KOPT-K1 (cell line): ENCODE results near the gene ARHGAP21.
"Not testable (repeated sequence)": the region's sequence is repeated elsewhere in the genome, so short reads cannot be mapped to it uniquely, and the experiment has no call there.

Experiments
- H3K27ac ChIP-seq: fragments of 200-600 bp; sonication (generic); 2 replicates; pipeline ENCODE4 v1.5.1; 2016; ENCODE audit warnings: antibody characterized with exemption, mild to moderate bottlenecking, low read depth, low read length; ENCODE audit not compliant: poor library complexity, severe bottlenecking
- H3K36me3 ChIP-seq: fragments of 200-600 bp; sonication (generic); 2 replicates; pipeline ENCODE4 v1.5.1; 2017; ENCODE audit warnings: antibody characterized with exemption, mild to moderate bottlenecking, low read length, moderate library complexity; ENCODE audit not compliant: insufficient read depth
- H3K9me3 ChIP-seq: fragments of 200-600 bp; sonication (generic); 2 replicates; pipeline ENCODE4 v1.5.1; 2017; ENCODE audit warnings: antibody characterized with exemption, low read length, mild to moderate bottlenecking; ENCODE audit not compliant: insufficient read depth, poor library complexity, severe bottlenecking

The ARHGAP21 gene

DNA sequence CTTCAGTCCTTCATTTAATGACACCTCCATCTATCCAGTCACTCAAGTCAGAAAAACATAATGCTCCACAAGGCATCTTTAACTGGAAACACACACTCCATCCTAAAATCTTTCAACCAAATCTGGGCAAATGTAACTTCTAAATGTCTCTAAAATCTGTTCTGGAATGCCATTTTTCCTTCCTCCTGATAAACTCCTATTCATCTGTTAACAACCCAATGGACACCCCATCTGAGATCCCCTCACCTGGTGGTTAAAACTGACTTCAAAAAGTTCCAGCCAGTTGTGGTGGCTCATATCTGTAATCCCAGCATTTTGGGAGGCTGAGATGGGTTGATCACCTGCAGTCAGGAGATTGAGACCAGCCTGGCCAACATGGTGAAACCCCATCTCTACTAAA, 78.7 kb downstream of the ARHGAP21 start:
- Histone ChIP-seq H3K27ac (peak overlapping the region; percentile 15), H3K9me3 (no peaks in the 10 kb centered on the region), H3K36me3 (no peaks in the 10 kb centered on the region)

DNA sequence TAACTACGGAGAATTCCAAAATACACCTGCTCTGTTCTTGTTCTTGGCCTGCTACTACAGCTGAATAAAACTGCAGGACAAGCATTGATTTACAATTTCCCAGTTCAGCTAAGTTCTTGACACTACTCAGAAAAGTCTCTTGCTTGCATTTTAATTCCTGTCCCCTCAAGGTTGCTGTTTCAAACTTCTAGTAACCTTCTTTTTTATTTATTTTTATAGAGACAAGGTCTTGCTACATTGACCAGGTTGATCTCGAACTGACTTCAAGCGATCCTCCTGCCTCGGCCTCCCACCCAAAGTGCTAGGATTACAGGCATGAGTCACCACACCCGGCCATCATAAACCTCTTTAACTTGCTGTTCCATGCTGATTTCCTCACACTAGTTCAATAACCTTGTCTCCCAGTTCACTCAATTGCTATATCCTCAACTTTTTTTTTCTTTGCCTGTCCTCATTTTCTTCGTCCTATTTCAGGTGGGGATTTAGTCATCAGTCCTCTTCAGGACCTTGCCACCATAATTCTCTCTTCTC, 79.9 kb downstream of the ARHGAP21 start:
- no peaks in the 10 kb centered on the region for H3K9me3 ChIP-seq
- no peaks in the 10 kb centered on the region for H3K36me3 ChIP-seq
- H3K27ac ChIP-seq: no peak overlapping the region

DNA sequence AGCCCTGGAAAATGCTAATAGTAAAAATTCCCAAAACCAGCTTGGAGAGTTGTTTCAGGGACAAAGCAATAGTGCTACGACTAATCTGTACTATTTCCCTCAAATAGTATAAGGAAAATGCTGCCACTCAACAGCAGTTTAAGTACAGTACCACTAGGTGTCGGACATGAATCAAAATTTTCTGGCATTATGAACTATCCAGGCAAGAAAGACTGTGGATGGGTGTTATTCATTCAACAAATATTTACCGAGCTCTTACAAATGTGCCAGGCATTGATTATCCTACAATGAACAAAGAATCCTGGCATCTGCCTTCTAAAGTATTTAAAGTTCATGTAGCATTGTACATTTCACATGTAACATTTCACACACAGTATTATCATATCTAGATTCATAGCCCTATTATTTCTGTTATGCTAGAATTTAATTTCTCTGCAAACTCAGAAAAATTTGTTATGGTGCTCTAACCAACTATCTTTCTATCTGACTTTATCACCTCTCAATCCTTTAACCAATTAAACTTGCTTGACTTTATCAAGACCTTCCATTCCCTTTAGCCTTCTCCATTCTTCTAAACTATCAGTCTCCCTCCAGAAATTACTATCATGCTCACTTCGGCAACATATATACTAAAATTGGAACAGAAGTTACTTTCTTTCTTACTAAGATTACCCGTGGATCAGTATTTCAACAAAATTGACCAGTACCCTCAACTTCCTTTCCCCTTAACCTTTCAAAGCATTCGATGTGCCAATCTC, 80.6 kb downstream of the ARHGAP21 start:
- no peak overlapping the region for H3K27ac ChIP-seq
- H3K36me3 ChIP-seq: no peaks in the 10 kb centered on the region
- no peaks in the 10 kb centered on the region for H3K9me3 ChIP-seq

DNA sequence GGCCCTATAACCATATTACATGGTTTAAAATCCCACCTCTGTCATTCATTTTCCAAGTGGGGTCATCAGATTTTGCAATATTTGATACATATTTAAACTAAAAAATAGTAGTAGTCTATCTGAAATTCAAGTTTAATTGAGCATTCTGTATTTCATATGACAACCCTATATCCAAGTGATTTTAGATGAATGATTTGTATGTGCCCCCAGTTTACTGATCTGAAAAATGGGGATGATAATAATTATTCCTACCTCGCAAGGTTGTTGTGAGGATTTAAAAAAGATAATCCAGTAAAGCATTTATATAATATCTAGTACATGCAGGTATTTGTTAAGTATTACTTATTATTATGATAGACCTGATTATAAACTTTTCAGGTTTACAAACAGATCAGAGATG, 84.6 kb downstream of the ARHGAP21 start:
- no peaks in the 10 kb centered on the region for H3K36me3 ChIP-seq
- H3K9me3 ChIP-seq: no peaks in the 10 kb centered on the region
- no peak overlapping the region for H3K27ac ChIP-seq

DNA sequence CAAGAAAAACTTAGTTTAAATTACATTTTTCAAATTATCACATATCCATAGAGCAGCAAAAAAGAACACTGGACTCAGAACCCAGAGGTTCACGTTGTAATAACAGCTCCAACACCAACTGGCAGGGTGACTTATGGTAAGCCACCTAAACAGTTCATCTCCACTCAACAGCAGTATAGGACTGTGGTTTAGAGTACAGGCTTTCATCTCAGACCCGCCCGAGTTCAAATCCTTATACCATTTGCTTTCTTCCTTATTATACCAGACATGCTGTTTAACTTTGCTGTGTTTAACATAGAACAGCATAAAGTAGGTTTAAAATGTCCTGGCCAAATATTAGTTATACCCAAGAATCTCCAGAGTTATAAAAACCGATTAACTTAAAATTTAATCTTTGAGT, 97.9 kb downstream of the ARHGAP21 start:
- no peaks in the 10 kb centered on the region for H3K9me3 ChIP-seq
- no peak overlapping the region for H3K27ac ChIP-seq
- H3K36me3 ChIP-seq: no peaks in the 10 kb centered on the region; the same call in 1 of the 2 replicates

DNA sequence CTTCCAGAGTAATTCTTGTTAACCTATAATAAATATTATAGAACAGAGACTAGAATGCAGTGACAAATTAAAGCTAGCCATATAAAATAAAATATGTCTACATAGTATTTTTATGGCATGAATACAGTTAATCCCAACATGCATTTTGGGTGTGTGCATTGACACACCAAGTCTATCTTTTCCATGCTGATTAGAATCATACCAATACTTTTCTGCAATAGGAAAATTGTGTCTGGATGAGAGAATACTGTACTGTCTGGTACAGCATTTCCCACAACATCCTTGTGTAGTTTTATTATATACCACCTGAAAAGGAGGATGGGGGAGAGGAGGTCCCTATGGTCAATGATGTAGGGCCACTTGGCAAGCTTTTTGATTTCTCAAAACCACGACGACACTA, 100.3 kb downstream of the ARHGAP21 start:
- H3K27ac ChIP-seq: no peak overlapping the region
- H3K36me3 ChIP-seq: peaks cover 7% of the 10 kb centered on the region
- no peaks in the 10 kb centered on the region for H3K9me3 ChIP-seq

DNA sequence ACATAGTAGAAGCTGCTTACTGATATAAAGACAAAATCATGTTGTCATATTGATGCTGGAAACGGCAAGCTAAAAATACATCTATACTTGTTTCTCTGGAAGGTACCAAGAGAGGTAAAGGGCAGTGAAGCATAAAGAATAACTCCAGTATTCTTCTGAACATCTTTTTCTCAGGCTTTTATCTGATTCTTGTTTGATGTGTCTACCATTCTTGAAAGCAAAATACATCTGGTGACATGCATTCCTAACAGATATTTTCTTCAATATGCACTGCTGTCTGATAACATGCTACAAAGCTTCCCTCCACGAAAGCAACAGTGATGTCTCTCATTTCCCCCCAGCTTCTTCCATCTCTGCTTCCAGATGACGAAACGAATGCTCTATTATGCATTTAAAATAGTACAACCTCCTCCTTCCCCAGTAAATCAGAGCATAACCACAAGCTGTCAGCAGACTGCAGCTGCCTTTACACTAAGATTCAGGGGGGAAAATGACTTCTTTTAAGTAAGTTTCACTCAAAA, 100.8 kb downstream of the ARHGAP21 start:
- Histone ChIP-seq H3K36me3 (peaks cover 12% of the 10 kb centered on the region), H3K27ac (no peak overlapping the region), H3K9me3 (no peaks in the 10 kb centered on the region)

DNA sequence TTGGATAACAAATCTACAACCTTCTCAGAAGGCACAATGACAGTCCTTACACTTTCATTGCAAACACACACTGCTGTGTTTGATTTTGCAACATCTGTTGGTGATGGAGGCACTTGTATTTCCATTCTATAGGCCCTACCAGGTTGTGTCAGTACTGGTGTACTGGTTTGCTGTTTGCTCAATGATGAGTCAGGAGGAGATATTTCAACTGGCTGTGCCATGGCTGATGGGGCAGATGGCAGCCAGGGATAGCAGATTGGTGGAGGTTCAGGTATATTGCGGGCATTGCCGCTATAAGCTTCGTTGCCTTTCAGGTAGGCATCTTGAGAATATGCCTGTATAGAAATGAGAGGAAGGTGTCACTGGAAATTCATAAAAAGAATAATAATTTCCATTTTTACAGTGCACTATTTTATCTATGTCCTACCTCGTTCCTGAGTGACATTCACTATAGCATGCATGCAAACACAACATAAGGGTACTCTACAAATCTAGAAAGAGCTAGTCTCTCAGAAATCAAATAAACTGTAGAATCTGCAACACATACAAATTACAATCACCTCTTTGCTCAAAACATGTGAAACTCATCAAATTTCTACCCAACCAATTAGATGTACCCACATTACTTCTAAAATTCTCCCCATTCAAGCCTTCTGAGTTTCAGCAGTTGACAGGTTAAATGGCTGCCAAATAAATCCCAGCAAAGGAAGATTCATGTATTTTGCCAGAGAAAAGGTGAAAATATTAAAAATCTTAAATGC, 102.5 kb downstream of the ARHGAP21 start:
- peaks cover 12% of the 10 kb centered on the region for H3K36me3 ChIP-seq
- H3K27ac ChIP-seq, H3K9me3 ChIP-seq: not testable (repeated sequence)

DNA sequence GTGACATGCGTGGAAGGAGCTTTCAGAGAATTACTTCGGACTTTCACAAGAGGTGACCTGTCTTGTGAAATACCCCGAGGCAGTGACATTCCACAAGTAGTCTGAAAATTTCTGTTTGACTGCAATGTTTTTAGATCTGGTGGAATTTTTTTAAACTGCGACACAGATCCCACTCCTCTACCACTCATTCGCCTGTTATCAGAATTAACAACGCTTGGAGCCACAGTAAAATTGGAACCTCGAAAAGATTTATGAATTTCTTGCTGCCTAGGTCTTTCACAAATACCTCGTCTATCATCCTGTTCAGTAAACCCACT, 103.7 kb downstream of the ARHGAP21 start:
- H3K9me3 ChIP-seq, H3K27ac ChIP-seq: not testable (repeated sequence)
- peaks cover 12% of the 10 kb centered on the region for H3K36me3 ChIP-seq

DNA sequence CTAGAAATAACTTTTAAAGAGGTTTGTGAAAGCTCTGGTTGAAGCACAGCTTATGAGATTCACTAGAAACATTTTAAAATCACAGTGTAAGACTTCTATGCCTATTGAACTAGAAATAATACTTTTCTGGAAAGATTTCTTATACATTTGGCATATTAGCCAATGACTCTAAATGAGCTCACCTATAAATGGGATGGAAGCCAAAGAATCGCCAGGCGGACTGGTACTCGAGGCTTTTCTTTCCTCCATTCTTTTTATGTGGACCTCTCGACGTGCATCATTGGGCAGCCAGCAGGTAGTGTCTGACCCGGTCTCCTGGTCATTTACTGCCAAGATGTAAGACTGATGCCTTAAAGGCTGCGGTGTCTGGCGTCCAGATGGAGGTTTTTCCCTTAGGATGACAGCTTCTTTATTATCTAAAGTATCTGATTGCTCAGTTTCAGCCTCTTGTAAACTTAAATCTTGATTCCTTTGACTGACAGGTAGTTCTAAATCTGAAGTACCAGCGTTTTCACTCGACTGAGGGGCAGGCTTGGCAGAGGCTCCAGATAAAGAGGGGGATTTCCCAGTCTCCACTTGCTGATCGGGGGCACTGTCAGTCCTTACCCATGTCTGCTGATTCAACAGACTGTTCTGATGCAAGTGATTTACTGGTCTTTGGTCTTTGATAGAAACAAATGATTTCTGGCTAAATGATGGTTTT, 104.2 kb downstream of the ARHGAP21 start:
- not testable (repeated sequence) for H3K9me3 ChIP-seq, H3K27ac ChIP-seq
- peaks cover 12% of the 10 kb centered on the region for H3K36me3 ChIP-seq

DNA sequence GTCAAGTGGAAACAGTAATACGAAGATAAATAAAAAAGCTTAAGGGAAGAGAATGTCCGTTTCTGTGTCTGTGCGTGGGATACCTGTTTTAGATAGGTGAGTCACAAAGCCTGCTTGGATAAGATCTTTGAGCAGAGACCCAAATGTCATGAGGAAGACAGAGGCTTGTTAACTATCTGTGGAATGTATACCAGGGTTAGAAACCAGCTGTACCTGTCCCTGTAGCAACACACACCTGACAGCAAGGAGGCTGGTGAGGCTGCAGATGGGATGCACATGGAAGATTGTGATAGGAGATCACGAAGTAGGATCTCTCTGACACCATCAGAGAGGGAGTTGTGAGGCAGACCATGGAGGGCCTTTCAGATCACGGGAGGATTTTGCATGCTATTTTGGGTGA, 105.3 kb downstream of the ARHGAP21 start:
- Histone ChIP-seq H3K36me3 (peaks cover 18% of the 10 kb centered on the region), H3K9me3 (no peaks in the 10 kb centered on the region), H3K27ac (no peak overlapping the region)

DNA sequence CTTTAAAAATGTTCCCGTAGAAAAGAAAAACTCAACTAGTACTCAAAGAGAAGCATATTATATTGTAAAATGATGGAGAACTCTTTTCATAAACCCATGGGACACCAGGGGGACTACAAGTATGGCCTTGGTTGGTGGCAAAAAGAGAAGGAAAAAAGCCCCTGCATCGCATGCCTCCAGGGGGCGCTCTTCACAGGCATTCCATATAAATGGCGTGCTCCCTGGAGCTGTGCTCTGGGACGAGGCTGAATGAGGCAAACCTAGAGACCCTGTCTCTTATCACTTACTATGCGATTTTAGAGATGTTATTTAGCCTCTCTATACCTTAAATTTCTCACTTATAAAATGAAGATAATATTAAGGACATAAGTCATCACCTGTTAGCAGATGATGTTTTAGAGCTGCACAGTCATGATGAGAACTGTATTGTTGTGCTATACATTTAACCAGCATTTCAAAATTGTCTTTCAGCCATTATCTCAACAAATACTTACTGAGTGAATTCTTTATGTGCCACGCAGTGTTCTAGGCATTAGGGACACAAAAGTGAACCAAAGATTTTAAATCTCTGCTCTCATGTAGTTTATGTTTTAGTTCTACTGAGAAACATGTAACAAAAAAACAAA, 105.8 kb downstream of the ARHGAP21 start:
- Histone ChIP-seq H3K9me3 (no peaks in the 10 kb centered on the region), H3K27ac (no peak overlapping the region), H3K36me3 (peaks cover 20% of the 10 kb centered on the region)

DNA sequence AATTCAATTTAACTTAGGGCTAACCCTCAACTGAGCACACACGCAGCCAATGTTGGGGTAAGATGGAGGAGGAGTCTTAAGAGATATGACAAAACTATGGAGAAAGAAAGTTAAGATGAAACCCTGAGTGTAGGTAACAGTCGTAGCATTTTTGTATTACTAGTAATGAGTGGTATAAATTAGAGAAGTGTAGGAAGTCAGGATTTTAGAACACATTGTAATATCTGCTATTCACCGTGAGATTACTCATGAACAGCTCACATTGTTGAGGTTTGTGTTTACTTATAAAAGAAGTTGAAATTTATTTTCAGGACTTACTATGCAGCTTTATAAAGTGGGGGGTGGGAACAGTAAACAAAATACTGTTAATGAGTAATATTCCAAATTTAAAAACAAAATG, 107.2 kb downstream of the ARHGAP21 start:
- Histone ChIP-seq H3K9me3 (no peaks in the 10 kb centered on the region), H3K27ac (no peak overlapping the region), H3K36me3 (peaks cover 21% of the 10 kb centered on the region)

DNA sequence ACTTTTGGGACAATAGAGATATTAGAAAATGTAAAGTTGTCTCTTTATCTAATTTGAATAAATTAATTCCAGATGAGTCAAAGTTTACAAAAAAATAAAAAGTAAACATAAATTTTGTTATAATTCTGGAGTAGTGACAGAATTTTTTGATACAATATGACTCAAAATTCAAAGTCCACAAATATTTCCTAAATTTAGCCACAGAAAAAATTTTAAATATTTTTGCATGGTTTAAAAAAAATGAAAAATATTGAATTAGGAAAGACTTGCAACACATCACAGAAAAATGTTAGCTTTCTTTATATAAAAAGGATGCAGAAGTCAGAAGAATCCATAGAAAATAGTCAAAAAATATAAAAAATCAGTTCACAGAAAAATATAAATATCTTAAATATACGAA, 117.7 kb downstream of the ARHGAP21 start:
- Histone ChIP-seq H3K36me3 (peaks cover 54% of the 10 kb centered on the region), H3K9me3 (no peaks in the 10 kb centered on the region), H3K27ac (no peak overlapping the region)

DNA sequence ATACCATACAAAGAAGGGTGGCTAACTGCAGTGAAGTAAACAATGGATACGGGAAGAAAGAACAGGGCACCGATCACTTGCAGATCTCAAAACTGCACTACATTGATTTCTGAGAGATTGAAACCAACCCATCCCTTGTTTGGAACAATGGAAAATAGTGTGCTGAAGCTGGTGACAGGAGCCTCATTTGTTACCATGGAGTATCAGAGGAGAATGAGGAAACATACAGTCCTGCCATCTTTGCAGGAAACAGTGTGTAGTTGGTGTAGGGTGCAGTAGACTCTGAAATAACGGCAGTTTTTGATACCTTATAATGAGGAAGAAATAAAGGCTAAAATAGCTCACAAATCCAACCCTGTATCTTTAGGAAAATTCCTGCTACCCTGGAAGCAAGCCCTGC, 118.5 kb downstream of the ARHGAP21 start:
- Histone ChIP-seq H3K27ac (no peak overlapping the region), H3K9me3 (no peaks in the 10 kb centered on the region), H3K36me3 (peaks cover 60% of the 10 kb centered on the region)
